DOHH2 (cell line): Measurements from ENCODE around the gene TREML4.

Experiments used
- EZH2phosphoT487 ChIP-seq: fragments of 200-600 bp; sonication (generic); IDR thresholded peaks from 2 replicates; pipeline ENCODE4 v1.6.1; 2017; ENCODE audit warnings: borderline replicate concordance, mild to moderate bottlenecking, antibody characterized with exemption, low read length, moderate library complexity, mixed read lengths
- TF ChIP-seq, protein P1 (sequence below): fragments of 200-600 bp; sonication (generic); IDR thresholded peaks from one replicate; pipeline ENCODE4 v1.5.1; 2014; ENCODE audit warnings: antibody characterized with exemption, mild to moderate bottlenecking, low read depth, low read length; ENCODE audit not compliant: poor library complexity, severe bottlenecking

DNA sequence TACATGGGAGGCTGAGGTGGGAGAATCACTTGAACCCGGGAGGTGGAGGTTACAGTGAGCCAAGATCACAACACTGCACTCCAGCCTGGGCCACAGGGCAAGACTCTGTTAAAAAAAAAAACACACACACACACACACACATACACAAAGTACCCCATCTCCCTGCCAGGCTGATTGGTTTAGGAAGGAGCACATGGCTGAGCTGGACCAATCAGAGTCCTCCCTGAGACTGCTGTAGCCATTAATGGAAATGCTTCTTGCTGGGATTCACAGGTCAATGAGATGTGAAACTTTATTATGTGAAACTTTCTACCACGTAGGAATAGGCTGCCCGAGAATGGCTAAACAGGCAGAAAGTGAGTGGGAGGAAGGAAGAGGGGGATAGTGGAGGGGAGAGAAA, 55.5 kb downstream of the TREML4 start:
- TF ChIP-seq, protein P1, sequence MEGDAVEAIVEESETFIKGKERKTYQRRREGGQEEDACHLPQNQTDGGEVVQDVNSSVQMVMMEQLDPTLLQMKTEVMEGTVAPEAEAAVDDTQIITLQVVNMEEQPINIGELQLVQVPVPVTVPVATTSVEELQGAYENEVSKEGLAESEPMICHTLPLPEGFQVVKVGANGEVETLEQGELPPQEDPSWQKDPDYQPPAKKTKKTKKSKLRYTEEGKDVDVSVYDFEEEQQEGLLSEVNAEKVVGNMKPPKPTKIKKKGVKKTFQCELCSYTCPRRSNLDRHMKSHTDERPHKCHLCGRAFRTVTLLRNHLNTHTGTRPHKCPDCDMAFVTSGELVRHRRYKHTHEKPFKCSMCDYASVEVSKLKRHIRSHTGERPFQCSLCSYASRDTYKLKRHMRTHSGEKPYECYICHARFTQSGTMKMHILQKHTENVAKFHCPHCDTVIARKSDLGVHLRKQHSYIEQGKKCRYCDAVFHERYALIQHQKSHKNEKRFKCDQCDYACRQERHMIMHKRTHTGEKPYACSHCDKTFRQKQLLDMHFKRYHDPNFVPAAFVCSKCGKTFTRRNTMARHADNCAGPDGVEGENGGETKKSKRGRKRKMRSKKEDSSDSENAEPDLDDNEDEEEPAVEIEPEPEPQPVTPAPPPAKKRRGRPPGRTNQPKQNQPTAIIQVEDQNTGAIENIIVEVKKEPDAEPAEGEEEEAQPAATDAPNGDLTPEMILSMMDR, result no peak
- TF ChIP-seq EZH2phosphoT487, result no peak
